Fibroblast of pulmonary artery (primary cell): Measurements from ENCODE around the gene MAMLD1.

Experiments used
- DNase-seq: peaks from one replicate; pipeline ENCODE4 v3.0.0-alpha.2; 2010; ENCODE audit warnings: low read depth
- H3K4me3 ChIP-seq: replicated peaks from 2 replicates; pipeline ENCODE4 v1.5.1; 2011; ENCODE audit warnings: low read depth, mild to moderate bottlenecking, control low read depth, low read length, moderate library complexity
- CTCF ChIP-seq: IDR thresholded peaks from 2 replicates; pipeline ENCODE4 v1.5.1; 2011; ENCODE audit warnings: mild to moderate bottlenecking, control low read depth, low read length, inconsistent platforms; ENCODE audit errors: missing control alignments

Gene MAMLD1

GRCh38 chrX:150522494-150522893, 159.4 kb downstream of the MAMLD1 start:
- H3K4me3 ChIP-seq: no peak overlapping the region
- DNase-seq: no peak
- TF ChIP-seq CTCF: no peak

DNA sequence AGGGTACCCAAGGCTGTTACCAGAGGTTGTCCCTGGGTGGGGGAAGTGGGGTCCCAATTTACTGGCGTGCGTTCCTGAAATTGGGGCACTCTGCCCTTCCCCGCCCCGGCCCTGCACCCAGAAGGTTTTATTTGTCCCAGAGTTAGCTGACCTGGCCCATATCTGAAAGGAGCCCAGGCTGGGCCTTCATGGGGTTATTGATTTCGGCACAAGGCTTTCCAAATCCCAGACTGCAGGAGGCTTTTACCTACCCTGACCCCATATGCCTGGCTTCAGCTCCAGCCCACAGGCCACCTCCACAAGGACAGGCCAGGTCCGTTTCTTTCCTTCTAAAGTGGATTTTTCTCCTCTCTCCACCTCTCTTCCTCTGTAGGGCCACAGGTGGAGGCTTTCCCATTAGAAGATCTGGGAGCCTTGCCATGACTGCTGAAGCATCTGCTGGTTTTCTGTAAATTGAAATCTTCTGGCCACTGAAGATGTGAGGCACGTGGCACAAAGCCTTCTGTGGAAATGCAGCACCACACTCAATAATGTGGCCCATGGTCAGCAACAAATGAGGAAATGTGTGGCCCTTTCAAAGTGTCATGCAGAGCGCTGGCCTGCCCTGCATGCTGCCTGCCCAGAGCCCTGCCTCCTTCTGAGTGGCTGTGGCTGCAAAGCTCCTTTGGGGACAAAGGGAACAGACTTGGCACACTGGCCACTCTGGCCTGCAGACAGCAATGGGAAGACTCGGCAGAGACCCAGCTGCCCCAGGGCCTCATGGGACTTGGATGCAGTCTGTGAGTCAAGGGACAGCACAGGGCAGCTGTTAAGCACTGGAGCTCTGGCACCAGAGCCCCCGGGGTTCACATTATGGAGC, 162.2 kb downstream of the MAMLD1 start:
- no peak for TF ChIP-seq CTCF
- H3K4me3 ChIP-seq: no peak overlapping the region
- DNase-seq: no peak

GRCh38 chrX:150526692-150527091, 163.6 kb downstream of the MAMLD1 start:
- no peak overlapping the region for H3K4me3 ChIP-seq

GRCh38 chrX:150527108-150527507, 164.0 kb downstream of the MAMLD1 start:
- no peak for DNase-seq
- no peak for TF ChIP-seq CTCF
- no peak overlapping the region for H3K4me3 ChIP-seq

More at GRCh38 chrX:150526692-150527091, 163.6 kb downstream of the MAMLD1 start:
- DNase-seq: no peak
- TF ChIP-seq CTCF: no peak

GRCh38 chrX:150529587-150529986, 166.5 kb downstream of the MAMLD1 start:
- H3K4me3 ChIP-seq: no peak overlapping the region
- no peak for DNase-seq
- no peak for TF ChIP-seq CTCF

DNA sequence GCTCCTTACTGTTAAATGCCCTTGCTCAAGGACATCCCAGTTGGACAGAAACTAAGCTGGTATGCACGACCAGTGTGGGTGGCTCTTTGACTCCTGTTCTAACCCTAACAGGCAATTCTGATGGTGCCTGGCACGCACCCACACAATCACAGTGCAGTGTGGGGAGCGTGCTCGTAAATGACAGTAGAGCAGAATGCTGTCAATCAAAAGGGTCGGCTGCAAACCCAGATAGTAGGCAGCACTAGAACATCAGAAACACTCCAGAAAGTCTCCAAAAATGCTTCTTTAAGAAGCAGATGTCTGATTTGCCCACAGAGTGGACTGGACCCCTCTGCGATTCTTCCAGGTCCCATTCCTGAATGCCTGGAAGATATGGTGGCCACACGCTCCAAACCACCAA, 167.7 kb downstream of the MAMLD1 start:
- TF ChIP-seq CTCF: no peak

GRCh38 chrX:150531467-150531866, 168.3 kb downstream of the MAMLD1 start:
- DNase-seq: no peak
- H3K4me3 ChIP-seq: no peak overlapping the region
- no peak for TF ChIP-seq CTCF

More for the DNA sequence above, 167.7 kb downstream of the MAMLD1 start:
- H3K4me3 ChIP-seq: no peak overlapping the region
- no peak for DNase-seq
